K562 (cell line): ENCODE measurements around the gene CLSTN1.

Experiments
- CHD2 ChIP-seq: IDR thresholded peaks from 2 replicates; pipeline ENCODE4 v1.6.1; 2011; ENCODE audit warnings: low read depth, low read length
- ESRRA ChIP-seq: fragments of 450-650 bp; IDR thresholded peaks from 2 replicates; pipeline ENCODE4 v1.6.1; 2014; ENCODE audit warnings: low read depth, mild to moderate bottlenecking, moderate library complexity, borderline replicate concordance
- MBD1 ChIP-seq: fragments of 250-450 bp; sonication (Bioruptor Pico); IDR thresholded peaks from 2 replicates; pipeline ENCODE4 v1.8.0; 2022; ENCODE audit warnings: inconsistent platforms
- MTA3 ChIP-seq: fragments of 450-650 bp; formaldehyde crosslinking; IDR thresholded peaks from 2 replicates; pipeline ENCODE4 v1.6.1; 2017; ENCODE audit warnings: mild to moderate bottlenecking, borderline replicate concordance
- NR2F6 ChIP-seq: fragments of 450-650 bp; formaldehyde crosslinking; IDR thresholded peaks from 2 replicates; pipeline ENCODE4 v1.4.0; 2020; ENCODE audit warnings: mild to moderate bottlenecking
- POLR2A ChIP-seq: fragments of 450-650 bp; conservative IDR thresholded peaks from 2 replicates; pipeline ENCODE4 v1.6.1; 2016
- SRF ChIP-seq, 2 experiments: fragments of 250-450, 450-650 bp in 1 of 2; sonication (Bioruptor Pico) in 1 of 2; sonication (generic) in 1 of 2; formaldehyde crosslinking; IDR thresholded peaks; 2 replicates each; pipeline versions ENCODE4 v1.5.0 to v1.5.1; 2020 to 2022; ENCODE audit warnings: mild to moderate bottlenecking in 1 of 2, missing genetic modification reagents in 1 of 2
- ZBTB33 ChIP-seq: sonication (generic); formaldehyde crosslinking; IDR thresholded peaks from 2 replicates; pipeline ENCODE4 v1.8.1; 2023; ENCODE audit warnings: mild to moderate bottlenecking, missing genetic modification reagents
- ZNF431 ChIP-seq: sonication (generic); formaldehyde crosslinking; IDR thresholded peaks from 2 replicates; pipeline ENCODE4 v1.8.0; 2022; ENCODE audit warnings: mild to moderate bottlenecking, missing genetic modification reagents

- TF ChIP-seq ESRRA (peak; percentile 91), CHD2 (no peak; the same call in 1 of the 2 replicates), MTA3 (peak; percentile 84; the same call in 1 of the 2 replicates), POLR2A (peak; percentile 91), NR2F6 (CRISPR knock-in tag) (no peak), ZNF431 (CRISPR knock-in tag) (peak; percentile 28; the same call in 1 of the 2 replicates), SRF (CRISPR knock-in tag; IDR thresholded peaks at IDR 0.05) (peak in 1 of 2 experiments; percentile 52; a peak in 1 of 4 replicates), ZBTB33 (CRISPR knock-in tag) (peak; percentile 51), MBD1 (no peak)
These were observed 106.4 kb downstream of the CLSTN1 start for GRCh38 chr1:9717193-9718005.
